ENCODE data around the gene U2SURP. TPM values are rescaled to one million over a fixed set of nuclear protein-coding genes. Genes with fewer than 3 reads are reported as not detected.

The U2SURP gene
- total RNA-seq, 1 experiment from 2014 or later = 168 TPM

GRCh38 chr3:143037867-143038266, 36.5 kb downstream of the U2SURP start:
- Histone ChIP-seq H3K4ac (ENCODE audit: low read depth, low read length) (no peak overlapping the region), H2BK15ac (ENCODE audit: low read depth, low read length) (no peak overlapping the region), H3K9ac (ENCODE audit: extremely low read depth, insufficient read length, low read length) (no peak overlapping the region), H3K79me2 (ENCODE audit: insufficient read depth, low read length) (no peaks in the 10 kb centered on the region), H3K23ac (ENCODE audit: insufficient read length, low read depth, low read length) (no peak overlapping the region), H4K20me1 (ENCODE audit: control insufficient read depth, insufficient read depth, insufficient read length) (no peaks in the 10 kb centered on the region), H2AFZ (ENCODE audit: low read length) (no peak overlapping the region), H3K27me3 (ENCODE audit: insufficient read depth, low read length) (no peaks in the 10 kb centered on the region), H2BK5ac (ENCODE audit: insufficient read length, low read length) (no peak overlapping the region), H3K9me3 (ENCODE audit: control insufficient read depth, low read depth, low read length) (no peaks in the 10 kb centered on the region), H3K4me1 (ENCODE audit: insufficient read depth, low read length) (no peaks in the 10 kb centered on the region), H3K79me1 (ENCODE audit: insufficient read depth, low read depth, low read length, poor library complexity, severe bottlenecking) (no peaks in the 10 kb centered on the region), H3K4me2 (ENCODE audit: insufficient read depth, insufficient read length, low read length) (no peak overlapping the region), H2AK5ac (ENCODE audit: insufficient read length, low read length) (no peak overlapping the region), H3K27ac (ENCODE audit: insufficient read length, low read depth, low read length) (no peak overlapping the region), H4K5ac (ENCODE audit: insufficient read length, low read depth, low read length) (no peak overlapping the region), H3K23me2 (ENCODE audit: insufficient read length, low read depth, low read length, poor library complexity, severe bottlenecking) (no peaks in the 10 kb centered on the region), H2BK20ac (ENCODE audit: low read depth, low read length, poor library complexity, severe bottlenecking) (no peak overlapping the region), H3K18ac (ENCODE audit: insufficient read length, low read depth, low read length) (no peak overlapping the region), H4K8ac (replicated peaks; ENCODE audit: insufficient read length, low read depth, low read length) (no peak overlapping the region), H3K56ac (ENCODE audit: insufficient read length, low read depth, low read length) (no peak overlapping the region), H3K14ac (ENCODE audit: insufficient read depth, low read length) (no peak overlapping the region), H2BK12ac (ENCODE audit: insufficient read length, low read depth, low read length) (no peak overlapping the region), H3T11ph (ENCODE audit: low read length) (no peak overlapping the region), H4K91ac (ENCODE audit: insufficient read length, low read depth, low read length) (no peak overlapping the region), H2BK120ac (ENCODE audit: low read depth, low read length, poor library complexity, severe bottlenecking) (no peak overlapping the region)
- no peak for DNase-seq
- no peak overlapping the region for H3K4me3 Mint-ChIP-seq
- H3K4me1 Mint-ChIP-seq = no peaks in the 10 kb centered on the region
- no peaks in the 10 kb centered on the region for H3K9me3 Mint-ChIP-seq
- no peak overlapping the region for H3K27ac Mint-ChIP-seq
- no peaks in the 10 kb centered on the region for H3K27me3 Mint-ChIP-seq (ENCODE audit: low read depth)
- WGBS (ENCODE audit: extremely low coverage, insufficient read length, low lambda C conversion rate) = 100% methylated on average over 1 of the region's 2 CpGs
- TF ChIP-seq CTCF (conservative IDR thresholded peaks at IDR 0.05) = peak; percentile 38; the same call in 1 of the 3 replicates
- peaks cover 21 to 67% (median 49%) of the 10 kb centered on the region in 3 experiments; a peak in 6 of 7 replicates for H3K36me3 Mint-ChIP-seq (ENCODE audit: insufficient read depth in 1 of 3, low read depth in 3 of 3)

Measured in H9 (cell line).